ENCODE data around the gene FAM161B. TPM values are rescaled to one million over a fixed set of nuclear protein-coding genes. Genes with fewer than 3 reads are reported as not detected.
"Not testable (repeated sequence)": the region's sequence is repeated elsewhere in the genome, so short reads cannot be mapped to it uniquely, and the experiment has no call there.

The FAM161B gene
- polyA plus RNA-seq, 1 experiment, result 2.6 TPM

DNA sequence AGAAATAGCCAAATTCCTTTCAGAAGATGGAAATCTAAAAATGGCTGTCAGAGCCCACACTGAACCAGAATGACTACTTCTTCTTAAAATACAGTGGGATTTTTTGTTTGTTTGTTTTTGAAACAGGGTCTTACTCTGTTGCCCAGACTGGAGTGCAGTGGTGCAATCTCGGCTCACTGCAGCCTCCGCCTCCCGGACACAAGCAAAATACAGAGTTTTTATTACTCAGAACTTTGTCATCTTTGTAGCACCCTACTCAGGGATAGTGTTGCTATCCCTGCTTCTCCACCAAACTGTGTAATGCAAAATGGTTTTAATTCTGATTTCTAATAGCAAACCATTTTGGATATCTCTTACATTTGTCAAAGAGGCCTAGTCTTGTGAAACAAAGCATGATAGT is 46.9 kb downstream of the FAM161B start:
- Histone ChIP-seq H3K4me3 (ENCODE audit: low read depth, low read length) (no peak overlapping the region), H3K36me3 (ENCODE audit: control insufficient read depth, insufficient read depth, low read length) (peaks cover 14% of the 10 kb centered on the region), H3K27me3 (ENCODE audit: control insufficient read depth, insufficient read depth, low read length) (no peaks in the 10 kb centered on the region)
- ChIA-PET POLR2A (no interaction called here), CTCF (no interaction called here)
- DNase-seq (ENCODE audit: low read depth), result no peak
- TF ChIP-seq, protein P1, sequence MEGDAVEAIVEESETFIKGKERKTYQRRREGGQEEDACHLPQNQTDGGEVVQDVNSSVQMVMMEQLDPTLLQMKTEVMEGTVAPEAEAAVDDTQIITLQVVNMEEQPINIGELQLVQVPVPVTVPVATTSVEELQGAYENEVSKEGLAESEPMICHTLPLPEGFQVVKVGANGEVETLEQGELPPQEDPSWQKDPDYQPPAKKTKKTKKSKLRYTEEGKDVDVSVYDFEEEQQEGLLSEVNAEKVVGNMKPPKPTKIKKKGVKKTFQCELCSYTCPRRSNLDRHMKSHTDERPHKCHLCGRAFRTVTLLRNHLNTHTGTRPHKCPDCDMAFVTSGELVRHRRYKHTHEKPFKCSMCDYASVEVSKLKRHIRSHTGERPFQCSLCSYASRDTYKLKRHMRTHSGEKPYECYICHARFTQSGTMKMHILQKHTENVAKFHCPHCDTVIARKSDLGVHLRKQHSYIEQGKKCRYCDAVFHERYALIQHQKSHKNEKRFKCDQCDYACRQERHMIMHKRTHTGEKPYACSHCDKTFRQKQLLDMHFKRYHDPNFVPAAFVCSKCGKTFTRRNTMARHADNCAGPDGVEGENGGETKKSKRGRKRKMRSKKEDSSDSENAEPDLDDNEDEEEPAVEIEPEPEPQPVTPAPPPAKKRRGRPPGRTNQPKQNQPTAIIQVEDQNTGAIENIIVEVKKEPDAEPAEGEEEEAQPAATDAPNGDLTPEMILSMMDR (IDR thresholded peaks at IDR 0.05; ENCODE audit: insufficient read depth, low read depth, low read length), result no peak

- TF ChIP-seq, protein P1 (IDR thresholded peaks at IDR 0.05; ENCODE audit: insufficient read depth, low read depth, low read length), result no peak
- DNase-seq (ENCODE audit: low read depth), result no peak
- ChIA-PET CTCF (no interaction called here), POLR2A (no interaction called here)
- peaks cover 19% of the 10 kb centered on the region for H3K36me3 ChIP-seq (ENCODE audit: control insufficient read depth, insufficient read depth, low read length)
- H3K4me3 ChIP-seq (ENCODE audit: low read depth, low read length), result no peak overlapping the region
- no peaks in the 10 kb centered on the region for H3K27me3 ChIP-seq (ENCODE audit: control insufficient read depth, insufficient read depth, low read length)
These were observed 53.4 kb downstream of the FAM161B start for GRCh38 chr14:73896521-73896920.

- TF ChIP-seq, protein P1 (IDR thresholded peaks at IDR 0.05; ENCODE audit: insufficient read depth, low read depth, low read length), result no peak
- peaks cover 19% of the 10 kb centered on the region for H3K36me3 ChIP-seq (ENCODE audit: control insufficient read depth, insufficient read depth, low read length)
- POLR2A ChIA-PET, result interaction anchor here (0.7 kb wide), 1 partner anchor 138 kb away, joined by 11 read pairs; no protein-coding TSS in a partner anchor
- CTCF ChIA-PET, result interaction anchor here (1.2 kb wide), 1 partner anchor 9 kb away, joined by 4 read pairs; the partner anchor contains the start of gene ZNF410
- DNase-seq (ENCODE audit: low read depth), result no peak
- no peak overlapping the region for H3K4me3 ChIP-seq (ENCODE audit: low read depth, low read length)
- no peaks in the 10 kb centered on the region for H3K27me3 ChIP-seq (ENCODE audit: control insufficient read depth, insufficient read depth, low read length)
These were observed 54.0 kb downstream of the FAM161B start for GRCh38 chr14:73895939-73896338.

- H3K27me3 ChIP-seq (ENCODE audit: control insufficient read depth, insufficient read depth, low read length); DNase-seq (ENCODE audit: low read depth); H3K4me3 ChIP-seq (ENCODE audit: low read depth, low read length); CTCF ChIA-PET; POLR2A ChIA-PET: not testable (repeated sequence)
- H3K36me3 ChIP-seq (ENCODE audit: control insufficient read depth, insufficient read depth, low read length), result peaks cover 19% of the 10 kb centered on the region
These were observed 55.7 kb downstream of the FAM161B start for GRCh38 chr14:73894180-73894687.

GRCh38 chr14:73889376-73889775 is 60.5 kb downstream of the FAM161B start:
- POLR2A ChIA-PET, result no interaction called here
- no peaks in the 10 kb centered on the region for H3K27me3 ChIP-seq (ENCODE audit: control insufficient read depth, insufficient read depth, low read length)
- CTCF ChIA-PET, result no interaction called here
- TF ChIP-seq, protein P1 (IDR thresholded peaks at IDR 0.05; ENCODE audit: insufficient read depth, low read depth, low read length), result no peak
- peaks cover 4% of the 10 kb centered on the region for H3K36me3 ChIP-seq (ENCODE audit: control insufficient read depth, insufficient read depth, low read length)
- H3K4me3 ChIP-seq (ENCODE audit: low read depth, low read length), result no peak overlapping the region
- DNase-seq (ENCODE audit: low read depth), result no peak

GRCh38 chr14:73888971-73889370 is 60.9 kb downstream of the FAM161B start:
- ChIA-PET POLR2A (no interaction called here), CTCF (no interaction called here)
- TF ChIP-seq, protein P1 (IDR thresholded peaks at IDR 0.05; ENCODE audit: insufficient read depth, low read depth, low read length), result no peak
- Histone ChIP-seq H3K4me3 (ENCODE audit: low read depth, low read length) (no peak overlapping the region), H3K36me3 (ENCODE audit: control insufficient read depth, insufficient read depth, low read length) (peaks cover under 1% of the 10 kb centered on the region), H3K27me3 (ENCODE audit: control insufficient read depth, insufficient read depth, low read length) (no peaks in the 10 kb centered on the region)
- DNase-seq (ENCODE audit: low read depth), result peak; percentile 70
